Ovary (tissue), 9 donors: Measurements from ENCODE around the gene MOB3C. TPM values are rescaled to one million over a fixed set of nuclear protein-coding genes. Genes with fewer than 3 reads are reported as not detected.

Experiments used
- DNase-seq, 5 donors: peaks; one replicate each; pipeline ENCODE4 v3.0.0-alpha.2; 2019 to 2020
- H3K27ac ChIP-seq, 2 donors: fragments of 200-600 bp; one replicate each; pipeline versions ENCODE4 v1.5.1 to v1.8.0; 2019 to 2022
- H3K27me3 ChIP-seq: fragments of 200-600 bp; one replicate; pipeline ENCODE4 v1.8.0; 2022
- H3K36me3 ChIP-seq: fragments of 200-600 bp; sonication (generic); one replicate; pipeline ENCODE4 v1.5.1; 2019
- H3K4me1 ChIP-seq: one replicate; pipeline ENCODE4 v1.8.1; 2013; ENCODE audit warnings: mild to moderate bottlenecking, moderate library complexity; ENCODE audit not compliant: insufficient read depth
- H3K4me3 ChIP-seq: fragments of 200-600 bp; sonication (generic); one replicate; pipeline ENCODE4 v1.5.1; 2017
- H3K9me3 ChIP-seq, 2 donors: fragments of 200-600 bp in 1 of 2; sonication (generic) in 1 of 2; one replicate each; pipeline versions ENCODE4 v1.5.1 to v1.8.1; 2013 to 2019; ENCODE audit warnings: mild to moderate bottlenecking in 1 of 2, moderate library complexity in 1 of 2
- EP300 ChIP-seq: sonication (generic); formaldehyde crosslinking; IDR thresholded peaks from one replicate; pipeline ENCODE4 v1.6.1; 2017; ENCODE audit warnings: antibody characterized with exemption
- POLR2A ChIP-seq: fragments of 450-650 bp; IDR thresholded peaks from one replicate; pipeline ENCODE4 v1.6.1; 2017; ENCODE audit warnings: antibody characterized with exemption, mild to moderate bottlenecking, moderate library complexity
- WGBS, 3 donors: extraction: QIAGEN DNeasy Blood & Tissue Kit in 1 of 3; methylation state at CpG; one replicate each; pipeline versions ENCODE4 v1.1.5 to v1.1.7; 2013 to 2017; 5-methylcytosine and 5-hydroxymethylcytosine counted together
- intact Hi-C, 4 donors: fragments of 100-400 bp; cut with DNase I; formaldehyde crosslinking; loops; one replicate each; pipeline versions ENCODE4 v1.11.0 to v1.15.1; 2022 to 2023
- polyA plus RNA-seq, 2 donors: library from polyadenylated mRNA; stranded (reverse); fragments of 200-250 nt in 1 of 2; fragments of 350-450 nt in 1 of 2; fragmentation: Illumina TruSeq in 1 of 2; extraction: RNeasy Lipid Tissue Mini Kit (QIAGEN cat#74804) in 1 of 2; gene quantifications; one replicate each; pipeline ENCODE4 v1.2.3, GENCODE V29; 2013 to 2014
- total RNA-seq, 7 donors: library from RNA; depleted of rRNA in 2 of 7; stranded (reverse); fragments of >200 nt in 2 of 7; fragmentation: NEBNext Ultra II Directional in 3 of 7; extraction: Animal tissue kit (Norgen Biotek cat#: 25700) in 3 of 7; gene quantifications; one replicate each; pipeline versions ENCODE4 v1.1.0 to v1.2.4, GENCODE V29; 2016 to 2023
- TF ChIP-seq, protein P1 (sequence below), 3 donors: fragments of 450-650 bp in 2 of 3; fragments of 200-600 bp in 1 of 3; IDR thresholded peaks; one replicate each; pipeline versions ENCODE4 v1.5.1 to v1.8.0; 2016 to 2022; ENCODE audit warnings: antibody characterized with exemption in 3 of 3, mild to moderate bottlenecking in 1 of 3
- donor health status: DM: no; HTN: no; CAD: no; lungs with moderate emphysema.
- donor health status: DM: no; HTN: no; CAD: no.
- donor health status: Bipolar disorder and iron deficiency.
- donor health status: DM: yes; HTN: yes; CAD: no.
- donor health status: DM: no; HTN: no; CAD: no.
- donor health status: DM: yes; HTN: yes; CAD: no.

The MOB3C gene
- total and polyA plus RNA-seq, 9 donors: 10.1 to 29.2 (median 19.3) TPM

- peaks cover 3% of the 10 kb centered on the region for H3K4me1 ChIP-seq
- no peaks in the 10 kb centered on the region for H3K27me3 ChIP-seq
- intact Hi-C loops: no loop called here
- WGBS, 3 donors: 78 to 85% (median 84%) methylated on average over 3 of the region's 3 CpGs
- H3K9me3 ChIP-seq: no peaks in the 10 kb centered on the region
- DNase-seq: no peak
- TF ChIP-seq EP300 (no peak), POLR2A (no peak)
- TF ChIP-seq, protein P1, sequence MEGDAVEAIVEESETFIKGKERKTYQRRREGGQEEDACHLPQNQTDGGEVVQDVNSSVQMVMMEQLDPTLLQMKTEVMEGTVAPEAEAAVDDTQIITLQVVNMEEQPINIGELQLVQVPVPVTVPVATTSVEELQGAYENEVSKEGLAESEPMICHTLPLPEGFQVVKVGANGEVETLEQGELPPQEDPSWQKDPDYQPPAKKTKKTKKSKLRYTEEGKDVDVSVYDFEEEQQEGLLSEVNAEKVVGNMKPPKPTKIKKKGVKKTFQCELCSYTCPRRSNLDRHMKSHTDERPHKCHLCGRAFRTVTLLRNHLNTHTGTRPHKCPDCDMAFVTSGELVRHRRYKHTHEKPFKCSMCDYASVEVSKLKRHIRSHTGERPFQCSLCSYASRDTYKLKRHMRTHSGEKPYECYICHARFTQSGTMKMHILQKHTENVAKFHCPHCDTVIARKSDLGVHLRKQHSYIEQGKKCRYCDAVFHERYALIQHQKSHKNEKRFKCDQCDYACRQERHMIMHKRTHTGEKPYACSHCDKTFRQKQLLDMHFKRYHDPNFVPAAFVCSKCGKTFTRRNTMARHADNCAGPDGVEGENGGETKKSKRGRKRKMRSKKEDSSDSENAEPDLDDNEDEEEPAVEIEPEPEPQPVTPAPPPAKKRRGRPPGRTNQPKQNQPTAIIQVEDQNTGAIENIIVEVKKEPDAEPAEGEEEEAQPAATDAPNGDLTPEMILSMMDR (IDR thresholded peaks at IDR 0.05): no peak
- H3K36me3 ChIP-seq: no peaks in the 10 kb centered on the region
- H3K4me3 ChIP-seq: no peak overlapping the region
- no peak overlapping the region for H3K27ac ChIP-seq
These were observed 21.5 kb downstream of the MOB3C start for GRCh38 chr1:46595127-46595526.

- intact Hi-C loops: no loop called here
- H3K27me3 ChIP-seq: no peaks in the 10 kb centered on the region
- 90 to 95% (median 91%) methylated on average over 5 of the region's 5 CpGs for WGBS, 3 donors
These were observed 22.5 kb downstream of the MOB3C start for GRCh38 chr1:46594063-46594462.

DNA sequence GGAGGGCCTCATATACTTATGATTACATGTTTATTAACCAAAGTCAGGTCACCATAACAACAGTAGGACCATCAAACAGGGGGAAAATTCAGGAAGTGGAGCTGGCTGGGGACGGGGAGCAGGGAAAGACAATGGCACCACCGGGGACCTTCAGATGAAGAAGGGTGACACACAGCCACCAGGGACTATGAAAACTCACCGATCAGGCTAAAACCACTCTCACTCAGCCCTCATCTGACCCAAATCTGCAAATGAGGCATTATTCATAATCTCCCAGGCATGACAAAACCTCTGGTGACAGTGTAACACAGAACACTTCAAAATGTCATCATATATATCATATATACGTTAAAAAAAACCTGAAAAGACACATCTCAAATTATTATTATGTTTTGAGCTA, 23.8 kb downstream of the MOB3C start:
- intact Hi-C loops: no loop called here
- 90 to 91% (median 91%) methylated on average over 4 of the region's 4 CpGs for WGBS, 3 donors
- DNase-seq: no peak
- Histone ChIP-seq H3K4me3 (no peak overlapping the region), H3K27me3 (no peaks in the 10 kb centered on the region), H3K9me3 (no peaks in the 10 kb centered on the region), H3K4me1 (no peaks in the 10 kb centered on the region), H3K36me3 (no peaks in the 10 kb centered on the region), H3K27ac (no peak overlapping the region)
- TF ChIP-seq, protein P1 (IDR thresholded peaks at IDR 0.05): no peak
- TF ChIP-seq EP300: no peak
- TF ChIP-seq POLR2A: no peak

More at GRCh38 chr1:46594063-46594462, 22.5 kb downstream of the MOB3C start:
- no peak overlapping the region for H3K4me3 ChIP-seq
- TF ChIP-seq POLR2A: no peak
- TF ChIP-seq, protein P1 (IDR thresholded peaks at IDR 0.05): no peak
- TF ChIP-seq EP300: no peak
- H3K27ac ChIP-seq: no peak overlapping the region
- DNase-seq: no peak
- H3K36me3 ChIP-seq: no peaks in the 10 kb centered on the region
- no peaks in the 10 kb centered on the region for H3K4me1 ChIP-seq
- H3K9me3 ChIP-seq: no peaks in the 10 kb centered on the region

DNA sequence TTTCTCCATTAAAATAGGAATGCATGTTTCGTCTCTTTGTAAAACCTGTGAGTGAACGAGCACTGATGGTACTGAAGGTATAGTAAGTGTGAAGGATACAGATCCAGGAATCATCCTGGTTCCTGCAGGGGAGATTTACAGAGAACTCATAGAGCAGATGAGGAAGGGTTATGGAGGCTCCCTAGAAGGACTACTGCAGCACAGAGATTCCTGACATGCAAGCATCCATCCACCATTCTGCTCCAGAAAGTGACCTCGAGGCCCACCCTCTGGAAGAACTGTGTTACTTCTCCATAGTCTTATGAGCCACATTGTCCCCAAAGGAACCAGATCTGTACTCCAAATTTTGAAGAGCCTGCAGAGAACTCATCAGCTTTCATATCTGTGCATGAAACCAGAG, 27.1 kb downstream of the MOB3C start:
- TF ChIP-seq, protein P1 (IDR thresholded peaks at IDR 0.05): no peak
- no peak for TF ChIP-seq EP300
- TF ChIP-seq POLR2A: no peak
- WGBS, 3 donors: 90 to 92% (median 91%) methylated on average over 3 of the region's 3 CpGs
- no peaks in the 10 kb centered on the region for H3K4me1 ChIP-seq
- no peaks in the 10 kb centered on the region for H3K36me3 ChIP-seq
- H3K27me3 ChIP-seq: no peaks in the 10 kb centered on the region
- no peaks in the 10 kb centered on the region for H3K9me3 ChIP-seq
- DNase-seq: no peak
- intact Hi-C loops: no loop called here
- H3K27ac ChIP-seq: no peak overlapping the region
- H3K4me3 ChIP-seq: no peak overlapping the region

GRCh38 chr1:46587069-46587468, 29.5 kb downstream of the MOB3C start:
- no peak for TF ChIP-seq EP300
- TF ChIP-seq, protein P1 (IDR thresholded peaks at IDR 0.05): no peak
- no peak for TF ChIP-seq POLR2A
- H3K36me3 ChIP-seq: no peaks in the 10 kb centered on the region
- 92 to 99% (median 94%) methylated on average over 7 of the region's 7 CpGs for WGBS, 3 donors
- no peak overlapping the region for H3K27ac ChIP-seq
- intact Hi-C loops: no loop called here
- H3K27me3 ChIP-seq: no peaks in the 10 kb centered on the region
- no peak for DNase-seq
- no peaks in the 10 kb centered on the region for H3K4me1 ChIP-seq
- H3K9me3 ChIP-seq: no peaks in the 10 kb centered on the region
- no peak overlapping the region for H3K4me3 ChIP-seq
